ENCODE data around the gene FOXP2. TPM values are rescaled to one million over a fixed set of nuclear protein-coding genes. Genes with fewer than 3 reads are reported as not detected.

FOXP2 gene
- total RNA-seq, 1 experiment from 2014 or later = not detected

DNA sequence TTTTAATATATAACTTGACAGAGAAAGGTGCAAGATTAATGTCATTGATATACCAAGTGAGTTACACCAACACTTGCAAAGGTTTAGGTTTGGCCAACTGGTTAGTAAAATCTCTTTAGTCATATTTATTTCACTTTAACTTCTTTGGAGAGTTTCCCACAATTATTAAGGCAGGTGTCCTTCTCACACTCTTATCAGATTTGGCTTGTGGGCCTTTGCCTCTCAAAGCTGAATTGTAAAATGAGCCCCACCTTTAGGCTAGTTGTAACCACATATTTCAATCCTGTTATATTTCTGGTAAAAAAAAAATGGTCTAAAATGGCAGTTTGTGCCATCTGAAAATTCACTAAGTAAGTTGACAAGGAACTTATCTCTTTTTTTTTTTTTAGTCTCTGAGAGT, 26.6 kb upstream of the FOXP2 start:
- Histone ChIP-seq H3K4me1 (no peaks in the 10 kb centered on the region), H3K4me3 (ENCODE audit: low read depth, low read length) (no peak overlapping the region), H3K9me3 (no peaks in the 10 kb centered on the region), H3K36me3 (ENCODE audit: control insufficient read depth, insufficient read depth, low read length) (no peaks in the 10 kb centered on the region), H3K27me3 (replicated peaks; ENCODE audit: control insufficient read depth, insufficient read depth, low read length) (no peaks in the 10 kb centered on the region)
- intact Hi-C loops (cut with micrococcal nuclease; ENCODE audit: unreplicated experiment) = no loop called here
- Mint-ChIP-seq H3K27ac (ENCODE audit: unreplicated experiment) (no peak overlapping the region), H3K27me3 (ENCODE audit: insufficient read depth, unreplicated experiment) (peaks cover 3% of the 10 kb centered on the region), H3K4me3 (ENCODE audit: unreplicated experiment) (no peak overlapping the region), H3K4me1 (ENCODE audit: low read depth, unreplicated experiment) (no peaks in the 10 kb centered on the region), H3K9me3 (ENCODE audit: unreplicated experiment) (no peaks in the 10 kb centered on the region), H3K36me3 (ENCODE audit: insufficient read depth, unreplicated experiment) (no peaks in the 10 kb centered on the region)
- DNase-seq = no peak
- BruUV-seq (replicated peaks) = no TSS peak
- CTCF ChIA-PET = no interaction called here
- POLR2A ChIA-PET = no interaction called here
- no peak for TF ChIP-seq CTCF (IDR thresholded peaks at IDR 0.05; ENCODE audit: insufficient read depth in 1 of 2, low read depth in 1 of 2, low read length in 1 of 2, severe bottlenecking in 1 of 2, unreplicated experiment in 1 of 2)

- no peak overlapping the region for H3K4me3 Mint-ChIP-seq (ENCODE audit: unreplicated experiment)
- no peak overlapping the region for H3K27ac Mint-ChIP-seq (ENCODE audit: unreplicated experiment)
- no TSS peak for BruUV-seq (replicated peaks)
- H3K4me1 Mint-ChIP-seq (ENCODE audit: low read depth, unreplicated experiment) = no peaks in the 10 kb centered on the region
- no peak for DNase-seq
- Histone ChIP-seq H3K36me3 (ENCODE audit: control insufficient read depth, insufficient read depth, low read length) (no peaks in the 10 kb centered on the region), H3K4me1 (no peaks in the 10 kb centered on the region), H3K27me3 (replicated peaks; ENCODE audit: control insufficient read depth, insufficient read depth, low read length) (no peaks in the 10 kb centered on the region), H3K4me3 (ENCODE audit: low read depth, low read length) (no peak overlapping the region), H3K9me3 (no peaks in the 10 kb centered on the region)
- no peak for TF ChIP-seq CTCF (IDR thresholded peaks at IDR 0.05; ENCODE audit: insufficient read depth in 1 of 2, low read depth in 1 of 2, low read length in 1 of 2, severe bottlenecking in 1 of 2, unreplicated experiment in 1 of 2)
- intact Hi-C loops (cut with micrococcal nuclease; ENCODE audit: unreplicated experiment) = no loop called here
- no peaks in the 10 kb centered on the region for H3K9me3 Mint-ChIP-seq (ENCODE audit: unreplicated experiment)
- CTCF ChIA-PET = no interaction called here
- POLR2A ChIA-PET = no interaction called here
- H3K27me3 Mint-ChIP-seq (ENCODE audit: insufficient read depth, unreplicated experiment) = peaks cover 12% of the 10 kb centered on the region
- H3K36me3 Mint-ChIP-seq (ENCODE audit: insufficient read depth, unreplicated experiment) = no peaks in the 10 kb centered on the region
Measured at GRCh38 chr7:114392686-114393085, 21.9 kb upstream of the FOXP2 start.

- no peaks in the 10 kb centered on the region for H3K27me3 Mint-ChIP-seq (ENCODE audit: insufficient read depth, unreplicated experiment)
- CTCF ChIA-PET = interaction anchor here (0.7 kb wide), 1 partner anchor 24 kb away, joined by 3 read pairs; no protein-coding TSS in a partner anchor
- BruUV-seq (replicated peaks) = no TSS peak
- DNase-seq = no peak
- H3K9me3 Mint-ChIP-seq (ENCODE audit: unreplicated experiment) = no peaks in the 10 kb centered on the region
- no peak for TF ChIP-seq CTCF (IDR thresholded peaks at IDR 0.05; ENCODE audit: insufficient read depth in 1 of 2, low read depth in 1 of 2, low read length in 1 of 2, severe bottlenecking in 1 of 2, unreplicated experiment in 1 of 2)
- no peak overlapping the region for H3K4me3 ChIP-seq (ENCODE audit: low read depth, low read length)
- H3K9me3 ChIP-seq = no peaks in the 10 kb centered on the region
- H3K36me3 Mint-ChIP-seq (ENCODE audit: insufficient read depth, unreplicated experiment) = no peaks in the 10 kb centered on the region
- no peak overlapping the region for H3K27ac Mint-ChIP-seq (ENCODE audit: unreplicated experiment)
- no peaks in the 10 kb centered on the region for H3K36me3 ChIP-seq (ENCODE audit: control insufficient read depth, insufficient read depth, low read length)
- intact Hi-C loops (cut with micrococcal nuclease; ENCODE audit: unreplicated experiment) = no loop called here
- H3K4me1 Mint-ChIP-seq (ENCODE audit: low read depth, unreplicated experiment) = no peaks in the 10 kb centered on the region
- H3K4me3 Mint-ChIP-seq (ENCODE audit: unreplicated experiment) = no peak overlapping the region
- no peaks in the 10 kb centered on the region for H3K4me1 ChIP-seq
- POLR2A ChIA-PET = no interaction called here
- no peaks in the 10 kb centered on the region for H3K27me3 ChIP-seq (replicated peaks; ENCODE audit: control insufficient read depth, insufficient read depth, low read length)
Measured at GRCh38 chr7:114402876-114403635, 11.6 kb upstream of the FOXP2 start.

Data from Caco-2 (cell line).